D721Med (cell line): ENCODE results near the gene TMEM108.

Source experiments
- DNase-seq: peaks from one replicate; pipeline ENCODE4 v3.0.0; 2011; ENCODE audit warnings: low spot score; ENCODE audit not compliant: insufficient read length
- FAIRE-seq: peaks from 2 replicates; lab custom pipeline; 2011; peaks lifted over from hg19 to GRCh38; lab: Jason Lieb, UNC
- CTCF ChIP-seq: IDR thresholded peaks from 2 replicates; pipeline ENCODE4 v1.5.1; 2012; ENCODE audit warnings: mild to moderate bottlenecking, control low read depth; ENCODE audit not compliant: insufficient read depth; ENCODE audit errors: missing control alignments

The TMEM108 gene

GRCh38 chr3:133442518-133442917 is 404.3 kb downstream of the TMEM108 start:
- no peak for FAIRE-seq
- no peak for DNase-seq
- TF ChIP-seq CTCF, result no peak

- FAIRE-seq, result no peak
- TF ChIP-seq CTCF, result no peak
- DNase-seq, result no peak
Observed at GRCh38 chr3:133443649-133444422, 405.6 kb downstream of the TMEM108 start.

- no peak for TF ChIP-seq CTCF
- DNase-seq (no peak), FAIRE-seq (no peak)
Observed at GRCh38 chr3:133444423-133444774, 406.2 kb downstream of the TMEM108 start.

GRCh38 chr3:133445108-133445507 is 406.9 kb downstream of the TMEM108 start:
- FAIRE-seq (no peak), DNase-seq (no peak)
- TF ChIP-seq CTCF, result no peak
